H1 (cell line): ENCODE results near the gene UBQLN1. TPM values are rescaled to one million over a fixed set of nuclear protein-coding genes. Genes with fewer than 3 reads are reported as not detected.

Experiments used
- CTCF ChIA-PET: fragments of 300-600 bp; sonication (Branson Sonifier 250); formaldehyde crosslinking; loops from one replicate; lab custom pipeline; 2021; ENCODE audit not compliant: partially characterized antibody; lab: Charles Lee
- POLR2A ChIA-PET: fragments of 300-600 bp; sonication (Branson Sonifier 250); formaldehyde crosslinking; loops from one replicate; lab custom pipeline; 2021; ENCODE audit warnings: inconsistent platforms; ENCODE audit not compliant: partially characterized antibody; lab: Charles Lee
- DNase-seq, 2 experiments: peaks; one replicate each; pipeline versions ENCODE4 v3.0.0 to v3.0.0-alpha.2; 2010 to 2022; ENCODE audit warnings: low spot score in 2 of 2, low read depth in 1 of 2, mixed read lengths in 1 of 2
- FAIRE-seq: peaks from 2 replicates; lab custom pipeline; 2011; peaks lifted over from hg19 to GRCh38; lab: Jason Lieb, UNC
- H2AFZ ChIP-seq: 2 replicates; pipeline ENCODE4 v1.8.1; 2012; ENCODE audit warnings: low read length, inconsistent platforms
- H2AK5ac ChIP-seq: 2 replicates; pipeline ENCODE4 v1.6.1; 2013; ENCODE audit warnings: low read depth, low read length
- H2BK120ac ChIP-seq: replicated peaks from 2 replicates; pipeline ENCODE3; 2013; ENCODE audit warnings: low read depth, low read length, inconsistent platforms
- H2BK12ac ChIP-seq: 2 replicates; pipeline ENCODE4 v1.6.1; 2013; ENCODE audit warnings: low read depth, low read length
- H2BK15ac ChIP-seq: 2 replicates; pipeline ENCODE4 v1.6.1; 2013; ENCODE audit warnings: low read length
- H2BK20ac ChIP-seq: 2 replicates; pipeline ENCODE4 v1.6.1; 2013; ENCODE audit warnings: low read length
- H2BK5ac ChIP-seq: 2 replicates; pipeline ENCODE4 v1.6.1; 2013; ENCODE audit warnings: low read depth, low read length
- H3K14ac ChIP-seq: 2 replicates; pipeline ENCODE4 v1.6.1; 2013; ENCODE audit warnings: inconsistent platforms; ENCODE audit not compliant: insufficient read length
- H3K18ac ChIP-seq: 2 replicates; pipeline ENCODE4 v1.6.1; 2013; ENCODE audit warnings: low read length; ENCODE audit errors: extremely low read depth
- H3K23ac ChIP-seq: 2 replicates; pipeline ENCODE4 v1.6.1; 2013; ENCODE audit warnings: inconsistent platforms; ENCODE audit not compliant: insufficient read length
- H3K23me2 ChIP-seq: 2 replicates; pipeline ENCODE4 v1.6.1; 2013; ENCODE audit warnings: low read depth, low read length
- H3K27ac ChIP-seq: 2 replicates; pipeline ENCODE4 v1.6.1; 2011; ENCODE audit warnings: low read depth, low read length, inconsistent platforms
- H3K27me3 ChIP-seq, 4 experiments: replicated peaks in 1 of 4; 1 replicate in 1 of 4; 2 replicates in 3 of 4; pipeline versions ENCODE4 v1.6.1 to v1.8.1; 2011 to 2013; ENCODE audit warnings: low read length in 3 of 4, mild to moderate bottlenecking in 3 of 4, inconsistent platforms in 2 of 4, mixed read lengths in 2 of 4, moderate library complexity in 1 of 4; ENCODE audit not compliant: control insufficient read depth in 3 of 4, insufficient read depth in 3 of 4; ENCODE audit errors: extremely low read depth in 1 of 4
- H3K36me3 ChIP-seq, 4 experiments: 2 replicates each; pipeline versions ENCODE4 v1.6.1 to v1.8.1; 2011 to 2013; ENCODE audit warnings: mild to moderate bottlenecking in 4 of 4, low read length in 3 of 4, moderate library complexity in 2 of 4, control low read depth in 1 of 4, inconsistent platforms in 1 of 4; ENCODE audit not compliant: insufficient read depth in 4 of 4, control insufficient read depth in 2 of 4
- H3K4ac ChIP-seq: replicated peaks from 2 replicates; pipeline ENCODE3; 2013; ENCODE audit warnings: low read length, low read depth, mixed read lengths, inconsistent platforms; ENCODE audit not compliant: insufficient read length
- H3K4me1 ChIP-seq, 4 experiments: replicated peaks in 1 of 4; 1 replicate in 1 of 4; 2 replicates in 3 of 4; pipeline versions ENCODE4 v1.6.1 to v1.8.1; 2011 to 2013; ENCODE audit warnings: low read length in 3 of 4, inconsistent platforms in 2 of 4, mixed read lengths in 1 of 4; ENCODE audit not compliant: insufficient read depth in 4 of 4, control insufficient read depth in 3 of 4
- H3K4me2 ChIP-seq, 2 experiments: 2 replicates each; pipeline versions ENCODE4 v1.6.1 to v1.8.1; 2011 to 2013; ENCODE audit warnings: low read depth in 2 of 2, low read length in 2 of 2, control low read depth in 1 of 2, inconsistent platforms in 1 of 2, mild to moderate bottlenecking in 1 of 2; ENCODE audit not compliant: insufficient read depth in 1 of 2
- H3K4me3 ChIP-seq, 4 experiments: fragments of 200-600, 300-600 bp in 1 of 4; sonication (generic), shearing (Covaris generic), sonication (Bioruptor Twin) in 1 of 4; 2 replicates each; pipeline versions ENCODE4 v1.5.1 to v1.8.1; 2011 to 2016; ENCODE audit warnings: low read length in 4 of 4, low read depth in 3 of 4, control low read depth in 2 of 4, inconsistent platforms in 2 of 4, mild to moderate bottlenecking in 2 of 4, mixed read lengths in 1 of 4, moderate library complexity in 1 of 4; ENCODE audit not compliant: insufficient read depth in 2 of 4; ENCODE audit errors: extremely low read depth in 1 of 4
- H3K56ac ChIP-seq: replicated peaks from 2 replicates; pipeline ENCODE3; 2013; ENCODE audit warnings: low read depth, mild to moderate bottlenecking, mixed read lengths, low read length, inconsistent platforms; ENCODE audit not compliant: insufficient read length
- H3K79me1 ChIP-seq: 2 replicates; pipeline ENCODE4 v1.6.1; 2013; ENCODE audit warnings: low read depth, low read length, control low read depth
- H3K79me2 ChIP-seq, 2 experiments: 2 replicates each; pipeline versions ENCODE4 v1.6.1 to v1.8.1; 2012 to 2013; ENCODE audit warnings: low read length in 2 of 2, mild to moderate bottlenecking in 2 of 2, inconsistent platforms in 1 of 2; ENCODE audit not compliant: insufficient read depth in 2 of 2, control insufficient read depth in 1 of 2
- H3K9ac ChIP-seq, 4 experiments: replicated peaks in 1 of 4; 1 replicate in 1 of 4; 2 replicates in 3 of 4; pipeline versions ENCODE4 v1.6.1 to v1.8.1; 2011 to 2013; ENCODE audit warnings: low read depth in 3 of 4, low read length in 3 of 4, control low read depth in 2 of 4, mild to moderate bottlenecking in 2 of 4, moderate library complexity in 2 of 4, inconsistent platforms in 1 of 4; ENCODE audit errors: extremely low read depth in 1 of 4
- H3K9me3 ChIP-seq, 2 experiments: 2 replicates each; pipeline versions ENCODE4 v1.6.1 to v1.8.1; 2012 to 2013; ENCODE audit warnings: mild to moderate bottlenecking in 2 of 2, moderate library complexity in 2 of 2, control low read depth in 1 of 2, inconsistent platforms in 1 of 2, low read depth in 1 of 2, low read length in 1 of 2, mixed read lengths in 1 of 2; ENCODE audit not compliant: insufficient read depth in 2 of 2
- H4K20me1 ChIP-seq, 2 experiments: replicated peaks in 1 of 2; 2 replicates each; pipeline versions ENCODE3 to v1.8.1; 2011 to 2013; ENCODE audit warnings: inconsistent platforms in 2 of 2, low read length in 2 of 2, mild to moderate bottlenecking in 1 of 2; ENCODE audit not compliant: insufficient read depth in 2 of 2, control insufficient read depth in 1 of 2
- H4K5ac ChIP-seq: 2 replicates; pipeline ENCODE4 v1.6.1; 2013; ENCODE audit warnings: low read length, low read depth, mixed read lengths, inconsistent platforms; ENCODE audit not compliant: insufficient read length
- H4K8ac ChIP-seq: 2 replicates; pipeline ENCODE4 v1.8.0; 2013; ENCODE audit warnings: mild to moderate bottlenecking, moderate library complexity, low read length, inconsistent platforms; ENCODE audit not compliant: insufficient read depth; ENCODE audit errors: extremely low read depth
- H4K91ac ChIP-seq: replicated peaks from 2 replicates; pipeline ENCODE3; 2013; ENCODE audit warnings: low read length, mixed read lengths, inconsistent platforms; ENCODE audit not compliant: insufficient read length
- RNF2 ChIP-seq: fragments of 200-900, 300-1000 bp; sonication (generic); IDR thresholded peaks from 2 replicates; pipeline ENCODE4 v1.7.1; 2016; ENCODE audit warnings: borderline replicate concordance, low read depth, mild to moderate bottlenecking, antibody characterized with exemption, low read length; ENCODE audit not compliant: poor library complexity, severe bottlenecking; ENCODE audit errors: missing control alignments
- SAP30 ChIP-seq: fragments of 300-600 bp; sonication (generic); IDR thresholded peaks from 2 replicates; pipeline ENCODE4 v1.7.1; 2012; ENCODE audit warnings: low read length, moderate library complexity, mild to moderate bottlenecking, inconsistent platforms; ENCODE audit not compliant: insufficient read depth, insufficient replicate concordance
- SP4 ChIP-seq: IDR thresholded peaks from 2 replicates; pipeline ENCODE4 v1.6.1; 2012; ENCODE audit warnings: low read length, inconsistent platforms
- WGBS, 2 experiments: shearing (Covaris generic) in 1 of 2; methylation state at CpG; one replicate each; pipeline versions ENCODE4 v1.1.6 to v1.1.7; 2013 to 2015; ENCODE audit warnings: low lambda C conversion rate in 2 of 2, mixed read lengths in 2 of 2, inconsistent platforms in 1 of 2, low coverage in 1 of 2, missing lambda C conversion rate in 1 of 2; ENCODE audit not compliant: insufficient replicate concordance in 2 of 2, insufficient coverage in 1 of 2, insufficient read length in 1 of 2; ENCODE audit errors: extremely low coverage in 1 of 2, missing lambda C conversion rate in 1 of 2; 5-methylcytosine and 5-hydroxymethylcytosine counted together
- polyA plus RNA-seq, 7 experiments: library from polyadenylated mRNA; depleted of rRNA in 3 of 7; stranded (reverse) in 5 of 7; unstranded in 2 of 7; fragments of >200 nt in 5 of 7; fragments of 200-250 nt in 2 of 7; gene quantifications; 1 replicate in 5 of 7; 2 replicates in 1 of 7; 4 replicates in 1 of 7; pipeline versions ENCODE4 v1.2.1 to v1.2.3, GENCODE V29; 2011 to 2013; ENCODE audit warnings: missing spikeins in 2 of 7, mixed read lengths in 2 of 7
- total RNA-seq: library from RNA; stranded (reverse); fragmentation: NEBNext Ultra II Directional; extraction: Animal tissue kit (Norgen Biotek cat#: 25700); gene quantifications from 2 replicates; pipeline ENCODE4 v1.2.1, GENCODE V29; 2021
- TF ChIP-seq, protein P1 (sequence below): IDR thresholded peaks from 2 replicates; pipeline ENCODE4 v1.6.1; 2011; ENCODE audit warnings: low read depth, mild to moderate bottlenecking, low read length; ENCODE audit not compliant: insufficient read depth
- TF ChIP-seq, protein P2 (sequence below), 3 experiments: IDR thresholded peaks; 1 replicate in 2 of 3; 2 replicates in 1 of 3; pipeline versions ENCODE4 v1.5.1 to v1.6.1; 2011; ENCODE audit warnings: low read length in 3 of 3, mild to moderate bottlenecking in 3 of 3, inconsistent platforms in 2 of 3, low read depth in 1 of 3, moderate library complexity in 1 of 3; ENCODE audit not compliant: insufficient read depth in 1 of 3; ENCODE audit errors: control extremely low read depth in 1 of 3

UBQLN1 gene
- total and polyA plus RNA-seq, 2 of the 8 experiments (the other 6 are each of a cell fraction or from before 2014, with no cell fraction given): 62.4 to 105 TPM

DNA sequence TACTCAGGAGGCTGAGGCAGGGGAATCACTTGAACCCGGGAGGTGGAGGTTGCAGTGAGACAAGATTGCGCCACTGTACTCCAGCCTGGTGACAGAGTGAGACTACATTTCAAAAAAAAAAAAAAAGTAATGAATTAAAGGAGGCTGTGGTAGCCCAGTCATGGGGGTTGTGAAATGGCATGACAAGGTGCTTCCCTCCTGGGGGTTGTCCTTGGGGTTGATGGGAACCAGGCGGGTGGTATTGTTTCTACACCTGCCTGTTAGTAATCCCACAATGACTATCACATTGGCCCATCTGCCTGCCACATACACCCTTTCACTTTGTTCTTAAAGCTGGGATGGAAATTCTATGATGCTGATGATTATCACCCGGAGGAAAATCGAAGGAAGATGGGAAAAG is 79.2 kb downstream of the UBQLN1 start:
- Histone ChIP-seq H3K4me3 (no peak overlapping the region), H4K91ac (no peak overlapping the region), H3K4me1 (peaks cover 0 to 11% (median 3%) of the 10 kb centered on the region in 4 experiments; a peak in 1 of 7 replicates), H3K4ac (no peak overlapping the region), H2BK12ac (no peak overlapping the region), H4K5ac (no peak overlapping the region), H4K20me1 (no peaks in the 10 kb centered on the region), H3K9ac (no peak overlapping the region), H3K56ac (no peak overlapping the region), H3K23me2 (peaks cover 2% of the 10 kb centered on the region; the same call in 1 of the 2 replicates), H3K23ac (no peak overlapping the region), H2AK5ac (no peak overlapping the region), H2BK20ac (no peak overlapping the region), H3K18ac (no peak overlapping the region), H3K27me3 (no peaks in the 10 kb centered on the region; a peak in 1 of 7 replicates), H3K27ac (no peak overlapping the region), H2BK120ac (no peak overlapping the region), H3K79me1 (no peaks in the 10 kb centered on the region), H3K36me3 (no peaks in the 10 kb centered on the region), H2BK15ac (no peak overlapping the region), H3K14ac (no peak overlapping the region), H3K79me2 (no peaks in the 10 kb centered on the region), H2AFZ (no peak overlapping the region), H3K9me3 (no peaks in the 10 kb centered on the region), H3K4me2 (no peak overlapping the region), H4K8ac (no peak overlapping the region), H2BK5ac (no peak overlapping the region)
- POLR2A ChIA-PET: interaction anchor here (2.1 kb wide), 2 partner anchors 21 to 79 kb away, joined by 5 to 7 read pairs; partner anchors contain the start of gene UBQLN1
- 96% methylated on average over 4 of the region's 5 CpGs; no CpG with 5 or more reads in 1 of the 2 experiments for WGBS, 2 experiments
- FAIRE-seq (no peak), DNase-seq (no peak)
- CTCF ChIA-PET: interaction anchor here (1.4 to 8.0 kb wide), 3 partner anchors 12 to 84 kb away, joined by 3 to 75 read pairs (median 7); no protein-coding TSS in a partner anchor
- TF ChIP-seq, protein P1, sequence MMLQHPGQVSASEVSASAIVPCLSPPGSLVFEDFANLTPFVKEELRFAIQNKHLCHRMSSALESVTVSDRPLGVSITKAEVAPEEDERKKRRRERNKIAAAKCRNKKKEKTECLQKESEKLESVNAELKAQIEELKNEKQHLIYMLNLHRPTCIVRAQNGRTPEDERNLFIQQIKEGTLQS: no peak
- TF ChIP-seq RNF2 (no peak), SP4 (no peak), SAP30 (no peak)
- TF ChIP-seq, protein P2, sequence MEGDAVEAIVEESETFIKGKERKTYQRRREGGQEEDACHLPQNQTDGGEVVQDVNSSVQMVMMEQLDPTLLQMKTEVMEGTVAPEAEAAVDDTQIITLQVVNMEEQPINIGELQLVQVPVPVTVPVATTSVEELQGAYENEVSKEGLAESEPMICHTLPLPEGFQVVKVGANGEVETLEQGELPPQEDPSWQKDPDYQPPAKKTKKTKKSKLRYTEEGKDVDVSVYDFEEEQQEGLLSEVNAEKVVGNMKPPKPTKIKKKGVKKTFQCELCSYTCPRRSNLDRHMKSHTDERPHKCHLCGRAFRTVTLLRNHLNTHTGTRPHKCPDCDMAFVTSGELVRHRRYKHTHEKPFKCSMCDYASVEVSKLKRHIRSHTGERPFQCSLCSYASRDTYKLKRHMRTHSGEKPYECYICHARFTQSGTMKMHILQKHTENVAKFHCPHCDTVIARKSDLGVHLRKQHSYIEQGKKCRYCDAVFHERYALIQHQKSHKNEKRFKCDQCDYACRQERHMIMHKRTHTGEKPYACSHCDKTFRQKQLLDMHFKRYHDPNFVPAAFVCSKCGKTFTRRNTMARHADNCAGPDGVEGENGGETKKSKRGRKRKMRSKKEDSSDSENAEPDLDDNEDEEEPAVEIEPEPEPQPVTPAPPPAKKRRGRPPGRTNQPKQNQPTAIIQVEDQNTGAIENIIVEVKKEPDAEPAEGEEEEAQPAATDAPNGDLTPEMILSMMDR (IDR thresholded peaks at IDR 0.05; ENCODE audit: control extremely low read depth in 1 of 3, insufficient read depth in 1 of 3, low read depth in 1 of 3, low read length in 3 of 3): no peak
